ENCODE measurements around the gene CHPF.

CHPF gene

GRCh38 chr2:219566640-219567039 lies 23.0 kb upstream of the CHPF start:
- H3K9ac ChIP-seq (ENCODE audit: low read length): no peak overlapping the region
- peaks cover 62% of the 10 kb centered on the region for H3K36me3 ChIP-seq (ENCODE audit: control insufficient read depth, insufficient read depth, low read length)
- H3K4me1 ChIP-seq (ENCODE audit: control insufficient read depth, insufficient read depth, low read length): peaks cover 58% of the 10 kb centered on the region
- H3K9me3 ChIP-seq (ENCODE audit: control insufficient read depth, insufficient read depth, low read depth, low read length): peaks cover 7% of the 10 kb centered on the region; the same call in 1 of the 2 replicates
- peaks cover 11% of the 10 kb centered on the region; the same call in 1 of the 2 replicates for H3K27me3 ChIP-seq (ENCODE audit: control insufficient read depth, insufficient read depth, low read length)
- H3K27ac ChIP-seq (ENCODE audit: low read depth, low read length): no peak overlapping the region
- H3K4me3 ChIP-seq (ENCODE audit: low read depth, low read length): no peak overlapping the region

- Histone ChIP-seq H3K4me3 (ENCODE audit: low read depth, low read length) (peak overlapping the region; percentile 28), H3K27ac (ENCODE audit: low read depth, low read length) (peak overlapping the region; percentile 65), H3K9me3 (ENCODE audit: control insufficient read depth, insufficient read depth, low read depth, low read length) (peaks cover 7% of the 10 kb centered on the region; the same call in 1 of the 2 replicates), H3K27me3 (ENCODE audit: control insufficient read depth, insufficient read depth, low read length) (peaks cover 11% of the 10 kb centered on the region; the same call in 1 of the 2 replicates), H3K36me3 (ENCODE audit: control insufficient read depth, insufficient read depth, low read length) (peaks cover 63% of the 10 kb centered on the region), H3K4me1 (ENCODE audit: control insufficient read depth, insufficient read depth, low read length) (peaks cover 68% of the 10 kb centered on the region), H3K9ac (ENCODE audit: low read length) (peak overlapping the region; percentile 71)
These were observed 21.8 kb upstream of the CHPF start for GRCh38 chr2:219565130-219566080.

- no peak overlapping the region for H3K9ac ChIP-seq (ENCODE audit: low read length)
- peaks cover 60% of the 10 kb centered on the region for H3K4me1 ChIP-seq (ENCODE audit: control insufficient read depth, insufficient read depth, low read length)
- peaks cover 7% of the 10 kb centered on the region; the same call in 1 of the 2 replicates for H3K9me3 ChIP-seq (ENCODE audit: control insufficient read depth, insufficient read depth, low read depth, low read length)
- peaks cover 59% of the 10 kb centered on the region for H3K36me3 ChIP-seq (ENCODE audit: control insufficient read depth, insufficient read depth, low read length)
- no peak overlapping the region for H3K27ac ChIP-seq (ENCODE audit: low read depth, low read length)
- H3K4me3 ChIP-seq (ENCODE audit: low read depth, low read length): no peak overlapping the region
- no peaks in the 10 kb centered on the region for H3K27me3 ChIP-seq (ENCODE audit: control insufficient read depth, insufficient read depth, low read length)
These were observed 19.8 kb upstream of the CHPF start for GRCh38 chr2:219563271-219563928.

GRCh38 chr2:219562049-219563020 lies 18.7 kb upstream of the CHPF start:
- H3K27ac ChIP-seq (ENCODE audit: low read depth, low read length): no peak overlapping the region; the same call in 1 of the 2 replicates
- H3K9ac ChIP-seq (ENCODE audit: low read length): peak overlapping the region; percentile 12
- peaks cover 60% of the 10 kb centered on the region for H3K4me1 ChIP-seq (ENCODE audit: control insufficient read depth, insufficient read depth, low read length)
- H3K36me3 ChIP-seq (ENCODE audit: control insufficient read depth, insufficient read depth, low read length): peaks cover 52% of the 10 kb centered on the region
- no peak overlapping the region for H3K4me3 ChIP-seq (ENCODE audit: low read depth, low read length)
- H3K27me3 ChIP-seq (ENCODE audit: control insufficient read depth, insufficient read depth, low read length): no peaks in the 10 kb centered on the region
- H3K9me3 ChIP-seq (ENCODE audit: control insufficient read depth, insufficient read depth, low read depth, low read length): peaks cover 4% of the 10 kb centered on the region; the same call in 1 of the 2 replicates

- Histone ChIP-seq H3K4me3 (ENCODE audit: low read depth, low read length) (no peak overlapping the region), H3K4me1 (ENCODE audit: control insufficient read depth, insufficient read depth, low read length) (peaks cover 57% of the 10 kb centered on the region), H3K27ac (ENCODE audit: low read depth, low read length) (peak overlapping the region; percentile 42; the same call in 1 of the 2 replicates), H3K36me3 (ENCODE audit: control insufficient read depth, insufficient read depth, low read length) (peaks cover 50% of the 10 kb centered on the region), H3K9ac (ENCODE audit: low read length) (peak overlapping the region; percentile 12), H3K9me3 (ENCODE audit: control insufficient read depth, insufficient read depth, low read depth, low read length) (no peaks in the 10 kb centered on the region), H3K27me3 (ENCODE audit: control insufficient read depth, insufficient read depth, low read length) (no peaks in the 10 kb centered on the region)
These were observed 17.8 kb upstream of the CHPF start for GRCh38 chr2:219561179-219562048.

- Histone ChIP-seq H3K36me3 (ENCODE audit: control insufficient read depth, insufficient read depth, low read length) (peaks cover 53% of the 10 kb centered on the region), H3K27ac (ENCODE audit: low read depth, low read length) (no peak overlapping the region), H3K4me1 (ENCODE audit: control insufficient read depth, insufficient read depth, low read length) (peaks cover 51% of the 10 kb centered on the region), H3K9ac (ENCODE audit: low read length) (no peak overlapping the region), H3K9me3 (ENCODE audit: control insufficient read depth, insufficient read depth, low read depth, low read length) (no peaks in the 10 kb centered on the region), H3K4me3 (ENCODE audit: low read depth, low read length) (no peak overlapping the region), H3K27me3 (ENCODE audit: control insufficient read depth, insufficient read depth, low read length) (no peaks in the 10 kb centered on the region)
These were observed 17.2 kb upstream of the CHPF start for GRCh38 chr2:219560893-219561178.

GRCh38 chr2:219560037-219560892 lies 16.7 kb upstream of the CHPF start:
- Histone ChIP-seq H3K9me3 (ENCODE audit: control insufficient read depth, insufficient read depth, low read depth, low read length) (no peaks in the 10 kb centered on the region), H3K36me3 (ENCODE audit: control insufficient read depth, insufficient read depth, low read length) (peaks cover 53% of the 10 kb centered on the region), H3K27ac (ENCODE audit: low read depth, low read length) (no peak overlapping the region), H3K4me3 (ENCODE audit: low read depth, low read length) (no peak overlapping the region), H3K27me3 (ENCODE audit: control insufficient read depth, insufficient read depth, low read length) (no peaks in the 10 kb centered on the region), H3K4me1 (ENCODE audit: control insufficient read depth, insufficient read depth, low read length) (peaks cover 46% of the 10 kb centered on the region), H3K9ac (ENCODE audit: low read length) (no peak overlapping the region)

- Histone ChIP-seq H3K9me3 (ENCODE audit: control insufficient read depth, insufficient read depth, low read depth, low read length) (no peaks in the 10 kb centered on the region), H3K9ac (ENCODE audit: low read length) (no peak overlapping the region), H3K4me1 (ENCODE audit: control insufficient read depth, insufficient read depth, low read length) (peaks cover 38% of the 10 kb centered on the region), H3K27me3 (ENCODE audit: control insufficient read depth, insufficient read depth, low read length) (0 out of 2 replicates have a peak, but pooled peaks cover under 1% of the 10 kb centered on the region), H3K27ac (ENCODE audit: low read depth, low read length) (no peak overlapping the region), H3K4me3 (ENCODE audit: low read depth, low read length) (no peak overlapping the region), H3K36me3 (ENCODE audit: control insufficient read depth, insufficient read depth, low read length) (peaks cover 47% of the 10 kb centered on the region)
These were observed 15.7 kb upstream of the CHPF start for GRCh38 chr2:219559156-219559915.

Measured in HUES6 (cell line).